AG09319 (cell line): ENCODE data around the gene C20orf96.

Experiments used
- DNase-seq: peaks from one replicate; pipeline ENCODE4 v3.0.0-alpha.2; 2010; ENCODE audit warnings: low read depth; ENCODE audit errors: extremely low read depth
- TF ChIP-seq, protein P1 (sequence below): IDR thresholded peaks from 2 replicates; pipeline ENCODE4 v1.5.1; 2011; ENCODE audit warnings: low read depth, mild to moderate bottlenecking, inconsistent platforms, low read length, moderate library complexity

C20orf96 gene

DNA sequence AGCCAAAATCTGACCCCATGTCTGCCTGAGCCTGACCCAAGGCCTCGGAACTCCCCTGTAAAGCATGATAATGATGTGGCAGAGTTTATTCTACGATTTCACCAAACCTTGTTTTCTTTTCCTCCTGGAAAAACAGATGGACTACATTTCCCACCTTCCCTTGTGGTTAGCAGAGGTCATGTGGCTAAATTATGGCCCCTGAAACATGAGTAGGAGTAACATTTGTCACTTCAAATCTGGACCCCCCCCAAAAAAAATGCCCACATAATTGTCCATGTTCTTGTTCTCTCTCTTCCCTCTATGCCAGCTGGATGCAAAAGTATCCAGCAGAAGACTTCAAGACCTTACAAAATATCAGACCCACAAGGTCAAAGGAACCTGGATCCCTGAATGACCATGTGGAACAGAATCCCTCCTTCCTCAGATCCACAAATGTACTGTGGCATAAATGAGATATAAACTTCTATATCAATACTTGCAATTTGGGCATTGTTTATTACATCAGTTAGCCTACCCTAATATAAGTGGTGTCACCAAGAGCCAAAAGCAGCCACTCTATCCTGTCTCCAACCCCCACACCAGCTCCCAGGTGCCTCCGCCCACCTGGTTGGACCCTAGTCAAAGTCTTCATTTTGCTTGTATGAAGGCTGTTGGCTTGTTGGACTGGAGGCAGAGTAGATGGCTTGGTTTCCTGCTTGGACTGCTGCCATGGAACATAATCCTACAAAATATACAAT, 1.4 kb downstream of the C20orf96 start:
- DNase-seq, result no peak
- TF ChIP-seq, protein P1, sequence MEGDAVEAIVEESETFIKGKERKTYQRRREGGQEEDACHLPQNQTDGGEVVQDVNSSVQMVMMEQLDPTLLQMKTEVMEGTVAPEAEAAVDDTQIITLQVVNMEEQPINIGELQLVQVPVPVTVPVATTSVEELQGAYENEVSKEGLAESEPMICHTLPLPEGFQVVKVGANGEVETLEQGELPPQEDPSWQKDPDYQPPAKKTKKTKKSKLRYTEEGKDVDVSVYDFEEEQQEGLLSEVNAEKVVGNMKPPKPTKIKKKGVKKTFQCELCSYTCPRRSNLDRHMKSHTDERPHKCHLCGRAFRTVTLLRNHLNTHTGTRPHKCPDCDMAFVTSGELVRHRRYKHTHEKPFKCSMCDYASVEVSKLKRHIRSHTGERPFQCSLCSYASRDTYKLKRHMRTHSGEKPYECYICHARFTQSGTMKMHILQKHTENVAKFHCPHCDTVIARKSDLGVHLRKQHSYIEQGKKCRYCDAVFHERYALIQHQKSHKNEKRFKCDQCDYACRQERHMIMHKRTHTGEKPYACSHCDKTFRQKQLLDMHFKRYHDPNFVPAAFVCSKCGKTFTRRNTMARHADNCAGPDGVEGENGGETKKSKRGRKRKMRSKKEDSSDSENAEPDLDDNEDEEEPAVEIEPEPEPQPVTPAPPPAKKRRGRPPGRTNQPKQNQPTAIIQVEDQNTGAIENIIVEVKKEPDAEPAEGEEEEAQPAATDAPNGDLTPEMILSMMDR, result no peak

DNA sequence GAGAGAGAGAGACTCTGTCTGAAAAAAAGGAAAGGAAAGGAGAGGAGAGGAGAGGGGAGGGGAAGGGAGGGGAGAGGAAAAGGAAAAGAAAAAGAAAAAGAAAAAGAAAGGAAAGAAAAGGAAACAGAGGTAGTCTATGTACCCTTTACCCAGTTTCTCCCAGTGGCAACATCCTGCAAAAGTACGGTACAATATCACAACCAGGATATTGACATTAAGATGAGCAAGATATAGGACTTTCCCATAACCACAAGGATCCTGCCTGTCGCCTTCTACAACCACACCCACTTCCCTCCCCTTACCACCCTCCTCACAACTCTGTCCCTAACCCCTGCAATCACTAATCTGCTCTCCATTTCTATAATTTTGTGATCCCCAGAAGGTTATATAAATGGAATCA, 4.0 kb downstream of the C20orf96 start:
- TF ChIP-seq, protein P1, result no peak
- DNase-seq, result no peak

DNA sequence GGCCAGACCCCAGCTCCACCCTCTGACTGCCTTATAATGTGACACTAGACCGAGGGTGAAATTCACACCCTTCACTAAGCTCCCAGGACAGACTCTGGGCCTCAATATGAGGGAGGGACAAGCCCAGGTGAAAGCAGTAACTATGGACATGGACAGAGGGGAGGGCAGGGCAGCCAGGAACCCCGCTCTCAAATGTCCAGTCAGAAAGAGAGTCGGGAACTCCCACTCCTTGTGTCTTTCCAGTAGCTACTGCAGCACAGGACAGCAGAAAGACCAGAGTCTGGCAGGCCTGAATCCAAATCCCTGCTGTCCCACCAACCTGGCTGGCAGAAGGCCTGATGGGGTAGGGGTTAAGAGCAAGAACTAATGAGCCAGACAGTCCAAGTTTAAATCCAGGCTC, 6.4 kb downstream of the C20orf96 start:
- TF ChIP-seq, protein P1, result no peak
- DNase-seq, result no peak

- no peak for DNase-seq
- TF ChIP-seq, protein P1, result peak; percentile 0
Measured at GRCh38 chr20:278607-279571, 11.7 kb downstream of the C20orf96 start.

- TF ChIP-seq, protein P1, result no peak
- DNase-seq, result no peak
Measured at GRCh38 chr20:278181-278580, 12.4 kb downstream of the C20orf96 start.

DNA sequence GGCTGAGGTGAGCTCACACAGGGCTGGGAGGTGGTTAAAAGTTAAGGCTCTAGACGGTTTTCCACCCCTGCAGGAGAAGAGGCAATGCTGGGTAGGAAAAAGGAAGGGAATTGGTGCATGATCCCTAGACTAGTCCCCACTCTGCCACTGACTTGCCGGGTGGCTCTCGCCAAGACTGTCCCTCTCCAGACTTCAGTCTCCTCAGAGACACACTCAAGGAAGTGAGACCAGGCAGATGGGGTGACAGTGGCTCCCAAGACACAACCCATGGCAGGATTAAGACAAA, 13.1 kb downstream of the C20orf96 start:
- DNase-seq, result no peak
- TF ChIP-seq, protein P1, result no peak
